Keratinocyte (primary cell): ENCODE results near the gene ZNF726. TPM values are rescaled to one million over a fixed set of nuclear protein-coding genes. Genes with fewer than 3 reads are reported as not detected.

Experiments
- DNase-seq: peaks from one replicate; pipeline ENCODE4 v3.0.0-alpha.2; 2011; ENCODE audit warnings: low read depth, missing footprints, low spot score
- FAIRE-seq: peaks from 2 replicates; lab custom pipeline; 2011; peaks lifted over from hg19 to GRCh38; lab: Jason Lieb, UNC
- H2AFZ ChIP-seq: 2 replicates; pipeline ENCODE4 v1.6.0; 2012; ENCODE audit warnings: low read length, control low read depth, inconsistent platforms; ENCODE audit not compliant: control insufficient read depth
- H3K27ac ChIP-seq: 2 replicates; pipeline ENCODE4 v1.5.1; 2011; ENCODE audit warnings: low read length; ENCODE audit not compliant: control insufficient read depth, insufficient read depth
- H3K27me3 ChIP-seq: 3 replicates; pipeline ENCODE4 v1.6.0; 2011; ENCODE audit warnings: low read length; ENCODE audit not compliant: control insufficient read depth, insufficient read depth; ENCODE audit errors: extremely low read depth
- H3K36me3 ChIP-seq, 2 experiments: 2 replicates in 1 of 2; 3 replicates in 1 of 2; pipeline ENCODE4 v1.5.1; 2011; ENCODE audit warnings: low read length in 2 of 2, mild to moderate bottlenecking in 1 of 2; ENCODE audit not compliant: control insufficient read depth in 2 of 2, insufficient read depth in 2 of 2; ENCODE audit errors: extremely low read depth in 1 of 2
- H3K4me1 ChIP-seq: 3 replicates; pipeline ENCODE4 v1.5.1; 2011; ENCODE audit warnings: low read length; ENCODE audit not compliant: control insufficient read depth, insufficient read depth; ENCODE audit errors: extremely low read depth
- H3K4me2 ChIP-seq: 3 replicates; pipeline ENCODE4 v1.6.0; 2011; ENCODE audit warnings: low read depth, low read length; ENCODE audit not compliant: control insufficient read depth, insufficient read depth; ENCODE audit errors: extremely low read depth
- H3K4me3 ChIP-seq, 3 experiments: fragments of 200-600 bp in 1 of 3; sonication (generic) in 1 of 3; 2 replicates in 2 of 3; 3 replicates in 1 of 3; pipeline ENCODE4 v1.5.1; 2011 to 2016; ENCODE audit warnings: low read length in 3 of 3, mild to moderate bottlenecking in 3 of 3, control low read depth in 2 of 3, inconsistent platforms in 1 of 3, low read depth in 1 of 3, mixed read lengths in 1 of 3, mixed run types in 1 of 3, moderate library complexity in 1 of 3; ENCODE audit not compliant: control insufficient read depth in 2 of 3, insufficient read depth in 2 of 3; ENCODE audit errors: extremely low read depth in 1 of 3
- H3K79me2 ChIP-seq: 2 replicates; pipeline ENCODE4 v1.6.0; 2012; ENCODE audit warnings: low read length; ENCODE audit not compliant: control insufficient read depth, insufficient read depth
- H3K9ac ChIP-seq: 3 replicates; pipeline ENCODE4 v1.6.0; 2011; ENCODE audit warnings: low read length; ENCODE audit not compliant: control insufficient read depth, insufficient read depth; ENCODE audit errors: extremely low read depth
- H3K9me1 ChIP-seq: 3 replicates; pipeline ENCODE4 v1.6.0; 2011; ENCODE audit warnings: low read length; ENCODE audit not compliant: control insufficient read depth, insufficient read depth; ENCODE audit errors: extremely low read depth
- H3K9me3 ChIP-seq: 2 replicates; pipeline ENCODE4 v1.5.1; 2012; ENCODE audit warnings: low read depth, low read length; ENCODE audit not compliant: control insufficient read depth
- H4K20me1 ChIP-seq: 3 replicates; pipeline ENCODE4 v1.6.0; 2011; ENCODE audit warnings: low read length; ENCODE audit not compliant: control insufficient read depth, insufficient read depth; ENCODE audit errors: extremely low read depth
- EZH2 ChIP-seq: IDR thresholded peaks from one replicate; pipeline ENCODE4 v1.6.1; 2012; ENCODE audit warnings: inconsistent platforms, mild to moderate bottlenecking, low read length, moderate library complexity
- dilution Hi-C: fragments of 300-500 bp; cut with MboI; formaldehyde crosslinking; loops from one replicate; pipeline ENCODE4 v1.7.0; 2020; ENCODE audit warnings: low sequenced_read_pairs; ENCODE audit not compliant: extremely low pct_ligation_motif_present
- polyA plus RNA-seq, 5 experiments: library from polyadenylated mRNA; depleted of rRNA in 3 of 5; stranded (reverse) in 3 of 5; stranded (forward) in 1 of 5; unstranded in 1 of 5; fragments of >200 nt; gene quantifications; 1 replicate in 1 of 5; 2 replicates in 3 of 5; 3 replicates in 1 of 5; pipeline versions ENCODE4 v1.2.1 to v1.2.3, GENCODE V29; 2011 to 2012; ENCODE audit warnings: missing spikeins in 2 of 5, low read depth in 1 of 5, low replicate concordance in 1 of 5
- TF ChIP-seq, protein P1 (sequence below), 3 experiments: IDR thresholded peaks in 1 of 3; conservative IDR thresholded peaks in 1 of 3; optimal IDR thresholded peaks in 1 of 3; 2 replicates in 2 of 3; 3 replicates in 1 of 3; pipeline versions ENCODE3 to v1.5.1; 2011; ENCODE audit warnings: low read length in 3 of 3, mild to moderate bottlenecking in 3 of 3, moderate library complexity in 2 of 3, control low read depth in 1 of 3, inconsistent platforms in 1 of 3; ENCODE audit not compliant: insufficient read depth in 2 of 3; ENCODE audit errors: extremely low read depth in 1 of 3

Gene ZNF726
- polyA plus RNA-seq, 1 donor (not counting 4 experiments of a cell fraction or from before 2014, with no cell fraction given): 1.6 TPM

DNA sequence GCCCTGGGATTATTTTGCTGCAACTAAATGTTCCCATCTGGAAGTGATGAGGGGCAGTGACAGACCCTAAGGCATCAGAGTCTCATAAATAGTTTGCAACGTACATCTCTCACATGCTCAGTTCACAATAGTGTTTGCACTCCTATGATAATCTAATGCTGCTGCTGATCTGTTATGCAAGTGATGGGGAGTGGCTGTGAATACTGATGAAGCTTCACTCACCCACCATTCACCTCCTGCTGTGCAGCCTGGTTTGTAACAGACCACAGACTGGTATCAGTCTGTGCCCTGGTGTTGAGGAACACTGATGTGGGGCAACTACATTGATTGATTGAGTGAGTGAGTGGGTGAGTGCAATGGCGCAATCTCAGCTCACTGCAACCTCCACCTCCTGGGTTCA is 54.9 kb downstream of the ZNF726 start:
- no peaks in the 10 kb centered on the region for H3K27me3 ChIP-seq
- no peak overlapping the region for H3K4me2 ChIP-seq
- H3K9ac ChIP-seq: no peak overlapping the region
- no peaks in the 10 kb centered on the region for H3K9me1 ChIP-seq
- no peaks in the 10 kb centered on the region for H3K36me3 ChIP-seq
- no peak overlapping the region for H2AFZ ChIP-seq
- H3K4me1 ChIP-seq: no peaks in the 10 kb centered on the region
- DNase-seq: no peak
- H4K20me1 ChIP-seq: no peaks in the 10 kb centered on the region
- no peak for FAIRE-seq
- TF ChIP-seq, protein P1, sequence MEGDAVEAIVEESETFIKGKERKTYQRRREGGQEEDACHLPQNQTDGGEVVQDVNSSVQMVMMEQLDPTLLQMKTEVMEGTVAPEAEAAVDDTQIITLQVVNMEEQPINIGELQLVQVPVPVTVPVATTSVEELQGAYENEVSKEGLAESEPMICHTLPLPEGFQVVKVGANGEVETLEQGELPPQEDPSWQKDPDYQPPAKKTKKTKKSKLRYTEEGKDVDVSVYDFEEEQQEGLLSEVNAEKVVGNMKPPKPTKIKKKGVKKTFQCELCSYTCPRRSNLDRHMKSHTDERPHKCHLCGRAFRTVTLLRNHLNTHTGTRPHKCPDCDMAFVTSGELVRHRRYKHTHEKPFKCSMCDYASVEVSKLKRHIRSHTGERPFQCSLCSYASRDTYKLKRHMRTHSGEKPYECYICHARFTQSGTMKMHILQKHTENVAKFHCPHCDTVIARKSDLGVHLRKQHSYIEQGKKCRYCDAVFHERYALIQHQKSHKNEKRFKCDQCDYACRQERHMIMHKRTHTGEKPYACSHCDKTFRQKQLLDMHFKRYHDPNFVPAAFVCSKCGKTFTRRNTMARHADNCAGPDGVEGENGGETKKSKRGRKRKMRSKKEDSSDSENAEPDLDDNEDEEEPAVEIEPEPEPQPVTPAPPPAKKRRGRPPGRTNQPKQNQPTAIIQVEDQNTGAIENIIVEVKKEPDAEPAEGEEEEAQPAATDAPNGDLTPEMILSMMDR (optimal IDR thresholded peaks at IDR 0.05 in 1 of 3, IDR thresholded peaks at IDR 0.05 in 1 of 3, conservative IDR thresholded peaks at IDR 0.05 in 1 of 3; ENCODE audit: extremely low read depth in 1 of 3, insufficient read depth in 2 of 3, low read length in 3 of 3): no peak
- TF ChIP-seq EZH2: no peak
- no peaks in the 10 kb centered on the region for H3K9me3 ChIP-seq
- no peak overlapping the region for H3K27ac ChIP-seq
- dilution Hi-C loops: no loop called here
- H3K4me3 ChIP-seq: no peak overlapping the region
- no peaks in the 10 kb centered on the region for H3K79me2 ChIP-seq

DNA sequence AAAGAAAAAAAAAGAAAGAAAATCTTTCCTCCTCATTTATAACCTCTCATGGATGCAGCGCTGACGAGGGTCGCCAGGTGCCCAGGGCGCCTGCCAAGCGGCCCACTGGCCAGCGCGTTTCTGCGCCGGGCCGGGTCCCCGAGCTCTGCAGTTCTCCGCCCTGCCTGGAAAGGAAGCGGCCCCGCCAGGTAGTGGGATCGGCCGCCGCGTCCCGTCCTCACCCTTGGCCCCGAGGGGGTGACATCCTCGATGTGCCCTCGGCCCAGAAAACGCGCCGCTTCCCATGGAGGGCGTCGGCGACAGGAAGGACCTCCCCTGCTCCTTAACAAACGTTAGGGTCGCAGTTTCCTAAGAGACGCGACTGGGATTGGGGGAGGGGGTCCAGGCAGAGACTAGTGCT is 56.9 kb downstream of the ZNF726 start:
- Histone ChIP-seq H3K79me2 (no peaks in the 10 kb centered on the region), H3K9ac (no peak overlapping the region), H3K4me1 (no peaks in the 10 kb centered on the region), H3K27ac (no peak overlapping the region), H3K27me3 (no peaks in the 10 kb centered on the region), H3K9me3 (no peaks in the 10 kb centered on the region), H3K36me3 (no peaks in the 10 kb centered on the region), H3K4me3 (no peak overlapping the region), H3K9me1 (no peaks in the 10 kb centered on the region), H3K4me2 (no peak overlapping the region), H4K20me1 (no peaks in the 10 kb centered on the region), H2AFZ (no peak overlapping the region)
- FAIRE-seq: no peak
- dilution Hi-C loops: no loop called here
- no peak for DNase-seq
- TF ChIP-seq EZH2: no peak
- TF ChIP-seq, protein P1 (optimal IDR thresholded peaks at IDR 0.05 in 1 of 3, IDR thresholded peaks at IDR 0.05 in 1 of 3, conservative IDR thresholded peaks at IDR 0.05 in 1 of 3; ENCODE audit: extremely low read depth in 1 of 3, insufficient read depth in 2 of 3, low read length in 3 of 3): no peak
